CD4-positive, alpha-beta T cell (primary cell): ENCODE measurements around the gene FYCO1. TPM values are rescaled to one million over a fixed set of nuclear protein-coding genes. Genes with fewer than 3 reads are reported as not detected.

ENCODE experiments used
- ATAC-seq: fragments of 200-7000 bp; cut with Tn5 transposase; one replicate; pipeline ENCODE4 v1.10.0; 2022; ENCODE audit warnings: mild to moderate bottlenecking; ENCODE audit not compliant: poor library complexity
- CTCF ChIA-PET: fragments of 350-600 bp; sonication (Branson Sonifier 250); formaldehyde crosslinking; loops from one replicate; lab custom pipeline; 2021; ENCODE audit warnings: antibody characterized with exemption, inconsistent platforms; lab: Charles Lee
- POLR2A ChIA-PET: fragments of 350-600 bp; sonication (Branson Sonifier 250); formaldehyde crosslinking; loops from one replicate; lab custom pipeline; 2021; ENCODE audit warnings: antibody characterized with exemption, inconsistent platforms; lab: Charles Lee
- DNase-seq, 14 experiments: peaks; one replicate each; pipeline ENCODE4 v3.0.0-alpha.2; 2013 to 2020; ENCODE audit warnings: mixed read lengths in 2 of 14
- H3K27ac ChIP-seq, 2 donors: one replicate each; pipeline versions ENCODE4 v1.5.1 to v1.7.0; 2013; ENCODE audit warnings: low read length in 2 of 2, low read depth in 1 of 2, mild to moderate bottlenecking in 1 of 2
- H3K27me3 ChIP-seq, 2 experiments: 1 replicate in 1 of 2; 2 replicates in 1 of 2; pipeline versions ENCODE4 v1.6.1 to v1.7.0; 2013; ENCODE audit warnings: low read length in 2 of 2, control low read depth in 1 of 2, mild to moderate bottlenecking in 1 of 2, moderate library complexity in 1 of 2; ENCODE audit not compliant: insufficient read depth in 2 of 2, control insufficient read depth in 1 of 2
- H3K36me3 ChIP-seq: one replicate; pipeline ENCODE4 v1.6.1; 2013; ENCODE audit warnings: low read length, control low read depth; ENCODE audit not compliant: insufficient read depth
- H3K4me1 ChIP-seq: one replicate; pipeline ENCODE4 v1.6.1; 2013; ENCODE audit warnings: low read length, control low read depth; ENCODE audit not compliant: insufficient read depth
- H3K4me3 ChIP-seq: one replicate; pipeline ENCODE4 v1.5.1; 2013; ENCODE audit warnings: mild to moderate bottlenecking, low read length, moderate library complexity
- H3K9me3 ChIP-seq, 2 experiments: 1 replicate in 1 of 2; 2 replicates in 1 of 2; pipeline versions ENCODE4 v1.6.1 to v1.7.0; 2013; ENCODE audit warnings: low read length in 2 of 2, mild to moderate bottlenecking in 2 of 2, control low read depth in 1 of 2, moderate library complexity in 1 of 2; ENCODE audit not compliant: control insufficient read depth in 1 of 2, insufficient read depth in 1 of 2
- H3K27ac Mint-ChIP-seq: one replicate; pipeline ENCODE4 v1.8.0; 2020; ENCODE audit warnings: mixed read lengths
- H3K27me3 Mint-ChIP-seq: one replicate; pipeline ENCODE4 v1.8.0; 2021; ENCODE audit warnings: mixed read lengths
- H3K36me3 Mint-ChIP-seq: one replicate; pipeline ENCODE4 v1.8.0; 2021; ENCODE audit warnings: low read depth, mixed read lengths
- H3K4me1 Mint-ChIP-seq: one replicate; pipeline ENCODE4 v1.8.0; 2021; ENCODE audit warnings: low read depth, mixed read lengths
- H3K4me3 Mint-ChIP-seq: one replicate; pipeline ENCODE4 v1.8.0; 2020; ENCODE audit warnings: mild to moderate bottlenecking, mixed read lengths
- H3K9me3 Mint-ChIP-seq: one replicate; pipeline ENCODE4 v1.8.0; 2020; ENCODE audit warnings: mixed read lengths
- CTCF ChIP-seq: fragments of 200-600 bp; IDR thresholded peaks from one replicate; pipeline ENCODE4 v1.8.0; 2022; ENCODE audit warnings: antibody characterized with exemption, mild to moderate bottlenecking
- intact Hi-C, 2 experiments: fragments of 100-400 bp; cut with DNase I in 1 of 2; cut with micrococcal nuclease in 1 of 2; formaldehyde crosslinking; loops; one replicate each; pipeline versions ENCODE4 v1.15.1 to v1.9.0; 2023 to 2025; cut with DNase I, micrococcal nuclease
- total RNA-seq, 174 experiments: library from RNA in 2 of 174; stranded (reverse) in 2 of 174; gene quantifications; one replicate each; pipeline ENCODE4 v1.2.3 and lab custom pipeline; 2021 to 2026

FYCO1 gene
- total RNA-seq, 2 experiments from 2014 or later: 17.4 to 20.1 TPM

GRCh38 chr3:45873036-45873435 is 122.6 kb downstream of the FYCO1 start:
- ChIA-PET POLR2A (no interaction called here), CTCF (interaction anchor here (1.3 kb wide), 1 partner anchor 139 kb away, joined by 3 read pairs; no protein-coding TSS in a partner anchor)
- H3K4me1 Mint-ChIP-seq: peaks cover 54% of the 10 kb centered on the region
- no peak for TF ChIP-seq CTCF
- H3K4me1 ChIP-seq: peaks cover 32% of the 10 kb centered on the region
- no peak overlapping the region for H3K27ac ChIP-seq
- DNase-seq (no peak), ATAC-seq (no peak)
- intact Hi-C loops: loop anchor here in 1 of 2 experiments (5.0 kb wide), 1 partner anchor 44 kb away; no protein-coding TSS in a partner anchor
- H3K36me3 Mint-ChIP-seq: no peaks in the 10 kb centered on the region
- H3K4me3 ChIP-seq: no peak overlapping the region
- no peak overlapping the region for H3K4me3 Mint-ChIP-seq
- H3K9me3 ChIP-seq: no peaks in the 10 kb centered on the region
- peaks cover 4% of the 10 kb centered on the region for H3K9me3 Mint-ChIP-seq
- H3K27me3 Mint-ChIP-seq: no peaks in the 10 kb centered on the region
- H3K27me3 ChIP-seq: no peaks in the 10 kb centered on the region
- no peaks in the 10 kb centered on the region for H3K36me3 ChIP-seq
- H3K27ac Mint-ChIP-seq: no peak overlapping the region

- ATAC-seq: no peak
- H3K4me1 ChIP-seq: peaks cover 32% of the 10 kb centered on the region
- peaks cover 55% of the 10 kb centered on the region for H3K4me1 Mint-ChIP-seq
- ChIA-PET POLR2A (no interaction called here), CTCF (interaction anchor here (1.3 kb wide), 1 partner anchor 138 kb away, joined by 3 read pairs; no protein-coding TSS in a partner anchor)
- H3K9me3 Mint-ChIP-seq: peaks cover 4% of the 10 kb centered on the region
- H3K27ac ChIP-seq: no peak overlapping the region
- DNase-seq: no peak
- H3K27me3 ChIP-seq: no peaks in the 10 kb centered on the region
- no peaks in the 10 kb centered on the region for H3K27me3 Mint-ChIP-seq
- no peak overlapping the region for H3K27ac Mint-ChIP-seq
- no peak overlapping the region for H3K4me3 Mint-ChIP-seq
- intact Hi-C loops: loop anchor here in 1 of 2 experiments (5.0 kb wide), 1 partner anchor 45 kb away; no protein-coding TSS in a partner anchor
- no peaks in the 10 kb centered on the region for H3K9me3 ChIP-seq
- H3K36me3 ChIP-seq: no peaks in the 10 kb centered on the region
- no peak overlapping the region for H3K4me3 ChIP-seq
- no peaks in the 10 kb centered on the region for H3K36me3 Mint-ChIP-seq
- TF ChIP-seq CTCF: no peak
These were observed 123.1 kb downstream of the FYCO1 start for GRCh38 chr3:45872569-45872968.

- ChIA-PET POLR2A (no interaction called here), CTCF (no interaction called here)
- intact Hi-C loops: loop anchor here (2.0 to 5.0 kb wide), 2 partner anchors 29 to 46 kb away; partner anchors contain the start of gene LZTFL1 (in 1 of the 2)
- Mint-ChIP-seq H3K27me3 (no peaks in the 10 kb centered on the region), H3K4me3 (no peak overlapping the region), H3K27ac (no peak overlapping the region), H3K4me1 (peaks cover 60% of the 10 kb centered on the region), H3K36me3 (no peaks in the 10 kb centered on the region), H3K9me3 (peaks cover 4% of the 10 kb centered on the region)
- Histone ChIP-seq H3K27me3 (peaks cover 0 to 3% of the 10 kb centered on the region in 2 experiments), H3K36me3 (no peaks in the 10 kb centered on the region), H3K4me1 (peaks cover 32% of the 10 kb centered on the region), H3K27ac (no peak overlapping the region), H3K4me3 (no peak overlapping the region), H3K9me3 (no peaks in the 10 kb centered on the region)
- DNase-seq (no peak), ATAC-seq (no peak)
- TF ChIP-seq CTCF: no peak
These were observed 123.8 kb downstream of the FYCO1 start for GRCh38 chr3:45871780-45872179.
